K562 treated with DMSO at 1 percent for 48 hours (cell line): ENCODE results near the gene NR1I3. TPM values are rescaled to one million over a fixed set of nuclear protein-coding genes. Genes with fewer than 3 reads are reported as not detected.

ENCODE experiments used
- total RNA-seq: library from RNA; unstranded; fragments of 300-600 nt; gene quantifications from 2 replicates; pipeline ENCODE4 v1.2.3, GENCODE V29; 2022; ENCODE audit warnings: low replicate concordance; ENCODE audit errors: extremely low read depth

Gene NR1I3
- not detected in 2 replicates for total RNA-seq

GRCh38 chr1:161238039-161238473, at the start of gene NR1I3:
NR1I3 (minus strand) TSS chr1:161238203; CDS start chr1:161236565, 1,638 bp downstream.

GRCh38 chr1:161258439-161259344, 20.7 kb upstream of the NR1I3 start, which contains the start of gene PCP4L1:
PCP4L1 (plus strand) TSS chr1:161258745; CDS start chr1:161258975, 230 bp downstream.

GRCh38 chr1:161225534-161226319, 12.3 kb downstream of the NR1I3 start, which contains the start of gene TOMM40L:
TOMM40L (plus strand) TSS chr1:161226060; CDS start chr1:161226490, 430 bp downstream.

GRCh38 chr1:161215076-161215475, 22.9 kb downstream of the NR1I3 start, which contains the start of gene FCER1G:
FCER1G (plus strand) TSS chr1:161215295; CDS start chr1:161215322, 27 bp downstream.

GRCh38 chr1:161201836-161202712, 35.9 kb downstream of the NR1I3 start, which contains the start of gene NDUFS2:
NDUFS2 (plus strand) TSS chr1:161202367; CDS start chr1:161202386, 19 bp downstream.

GRCh38 chr1:161198897-161199431, 39.0 kb downstream of the NR1I3 start, which contains the start of gene ADAMTS4:
ADAMTS4 (minus strand) TSS chr1:161199054; CDS start chr1:161198627, 427 bp downstream.

Other genes with a start within 250 kb of the NR1I3 start
- gene F11R, start 217.1 kb downstream of the NR1I3 start, total RNA-seq, result not detected in 2 replicates
- not detected in 2 replicates for gene TSTD1, start 199.2 kb downstream of the NR1I3 start, total RNA-seq
- not detected in 2 replicates for gene USF1, start 192.2 kb downstream of the NR1I3 start, total RNA-seq
- gene ARHGAP30, start 168.3 kb downstream of the NR1I3 start, total RNA-seq, result not detected in 2 replicates
- gene NECTIN4, start 148.6 kb downstream of the NR1I3 start, total RNA-seq, result not detected in 2 replicates
- gene KLHDC9, start 139.8 kb downstream of the NR1I3 start, total RNA-seq, result not detected in 2 replicates
- not detected in 2 replicates for gene PFDN2, start 120.2 kb downstream of the NR1I3 start, total RNA-seq
- not detected in 2 replicates for gene NIT1, start 120.1 kb downstream of the NR1I3 start, total RNA-seq
- not detected in 2 replicates for gene DEDD, start 105.5 kb downstream of the NR1I3 start, total RNA-seq
- 444 TPM in 1 of 2 replicates, not detected in the other for gene UFC1, start 84.2 kb downstream of the NR1I3 start, total RNA-seq
- gene USP21, start 78.7 kb downstream of the NR1I3 start, total RNA-seq, result not detected in 2 replicates
- gene PPOX, start 71.8 kb downstream of the NR1I3 start, total RNA-seq, result not detected in 2 replicates
- gene B4GALT3, start 60.7 kb downstream of the NR1I3 start, total RNA-seq, result not detected in 2 replicates
- gene ADAMTS4, start 39.1 kb downstream of the NR1I3 start, total RNA-seq, result not detected in 2 replicates
- gene NDUFS2, start 35.8 kb downstream of the NR1I3 start, total RNA-seq, result not detected in 2 replicates
- gene FCER1G, start 22.9 kb downstream of the NR1I3 start, total RNA-seq, result not detected in 2 replicates
- gene APOA2, start 14.6 kb downstream of the NR1I3 start, total RNA-seq, result not detected in 2 replicates
- gene TOMM40L, start 12.1 kb downstream of the NR1I3 start, total RNA-seq, result not detected in 2 replicates
- gene PCP4L1, start 20.5 kb upstream of the NR1I3 start, total RNA-seq, result not detected in 2 replicates
- gene MPZ, start 71.8 kb upstream of the NR1I3 start, total RNA-seq, result not detected in 2 replicates
- gene SDHC, start 76.2 kb upstream of the NR1I3 start, total RNA-seq, result not detected in 2 replicates
- gene CFAP126, start 129.7 kb upstream of the NR1I3 start, total RNA-seq, result not detected in 2 replicates